ENCODE results near the gene HDAC9.

Gene HDAC9

GRCh38 chr7:18593602-18594279 is 98.2 kb downstream of the HDAC9 start:
- Histone ChIP-seq H3K27ac (no peak overlapping the region), H3K4me1 (ENCODE audit: control insufficient read depth in 1 of 2, insufficient read depth in 1 of 2, low read depth in 1 of 2, low read length in 1 of 2) (no peaks in the 10 kb centered on the region), H3K9me3 (no peaks in the 10 kb centered on the region), H3K27me3 (no peaks in the 10 kb centered on the region), H3K36me3 (no peaks in the 10 kb centered on the region), H3K4me3 (ENCODE audit: low read depth in 1 of 2, low read length in 1 of 2) (no peak overlapping the region)
- no peak for TF ChIP-seq CTCF (IDR thresholded peaks at IDR 0.05)

- Histone ChIP-seq H3K4me1 (ENCODE audit: control insufficient read depth in 1 of 2, insufficient read depth in 1 of 2, low read depth in 1 of 2, low read length in 1 of 2) (no peaks in the 10 kb centered on the region), H3K27me3 (no peaks in the 10 kb centered on the region), H3K27ac (no peak overlapping the region), H3K36me3 (no peaks in the 10 kb centered on the region), H3K9me3 (no peaks in the 10 kb centered on the region), H3K4me3 (ENCODE audit: low read depth in 1 of 2, low read length in 1 of 2) (no peak overlapping the region)
- TF ChIP-seq CTCF (IDR thresholded peaks at IDR 0.05) = no peak
These were observed 102.2 kb downstream of the HDAC9 start for GRCh38 chr7:18597754-18598153.

GRCh38 chr7:18607025-18607424 is 111.5 kb downstream of the HDAC9 start:
- no peaks in the 10 kb centered on the region for H3K9me3 ChIP-seq
- no peak overlapping the region for H3K27ac ChIP-seq
- H3K36me3 ChIP-seq = no peaks in the 10 kb centered on the region
- H3K4me1 ChIP-seq (ENCODE audit: control insufficient read depth in 1 of 2, insufficient read depth in 1 of 2, low read depth in 1 of 2, low read length in 1 of 2) = no peaks in the 10 kb centered on the region
- no peaks in the 10 kb centered on the region for H3K27me3 ChIP-seq
- no peak for TF ChIP-seq CTCF (IDR thresholded peaks at IDR 0.05)
- H3K4me3 ChIP-seq (ENCODE audit: low read depth in 1 of 2, low read length in 1 of 2) = no peak overlapping the region

GRCh38 chr7:18610331-18610948 is 114.9 kb downstream of the HDAC9 start:
- Histone ChIP-seq H3K27me3 (no peaks in the 10 kb centered on the region), H3K36me3 (no peaks in the 10 kb centered on the region), H3K9me3 (no peaks in the 10 kb centered on the region), H3K27ac (no peak overlapping the region), H3K4me3 (ENCODE audit: low read depth in 1 of 2, low read length in 1 of 2) (no peak overlapping the region), H3K4me1 (ENCODE audit: control insufficient read depth in 1 of 2, insufficient read depth in 1 of 2, low read depth in 1 of 2, low read length in 1 of 2) (no peaks in the 10 kb centered on the region)
- no peak for TF ChIP-seq CTCF (IDR thresholded peaks at IDR 0.05)

- no peak overlapping the region for H3K27ac ChIP-seq
- no peaks in the 10 kb centered on the region for H3K27me3 ChIP-seq
- no peaks in the 10 kb centered on the region for H3K36me3 ChIP-seq
- H3K9me3 ChIP-seq = no peaks in the 10 kb centered on the region
- no peak for TF ChIP-seq CTCF (IDR thresholded peaks at IDR 0.05)
- no peak overlapping the region for H3K4me3 ChIP-seq (ENCODE audit: low read depth in 1 of 2, low read length in 1 of 2)
- no peaks in the 10 kb centered on the region for H3K4me1 ChIP-seq (ENCODE audit: control insufficient read depth in 1 of 2, insufficient read depth in 1 of 2, low read depth in 1 of 2, low read length in 1 of 2)
These were observed 119.3 kb downstream of the HDAC9 start for GRCh38 chr7:18614841-18615240.
